Measurements from ENCODE around the gene BMP6. TPM values are rescaled to one million over a fixed set of nuclear protein-coding genes. Genes with fewer than 3 reads are reported as not detected.
"Not testable (repeated sequence)": the region's sequence is repeated elsewhere in the genome, so short reads cannot be mapped to it uniquely, and the experiment has no call there.

BMP6 gene
- polyA plus RNA-seq, 3 donors: not detected

DNA sequence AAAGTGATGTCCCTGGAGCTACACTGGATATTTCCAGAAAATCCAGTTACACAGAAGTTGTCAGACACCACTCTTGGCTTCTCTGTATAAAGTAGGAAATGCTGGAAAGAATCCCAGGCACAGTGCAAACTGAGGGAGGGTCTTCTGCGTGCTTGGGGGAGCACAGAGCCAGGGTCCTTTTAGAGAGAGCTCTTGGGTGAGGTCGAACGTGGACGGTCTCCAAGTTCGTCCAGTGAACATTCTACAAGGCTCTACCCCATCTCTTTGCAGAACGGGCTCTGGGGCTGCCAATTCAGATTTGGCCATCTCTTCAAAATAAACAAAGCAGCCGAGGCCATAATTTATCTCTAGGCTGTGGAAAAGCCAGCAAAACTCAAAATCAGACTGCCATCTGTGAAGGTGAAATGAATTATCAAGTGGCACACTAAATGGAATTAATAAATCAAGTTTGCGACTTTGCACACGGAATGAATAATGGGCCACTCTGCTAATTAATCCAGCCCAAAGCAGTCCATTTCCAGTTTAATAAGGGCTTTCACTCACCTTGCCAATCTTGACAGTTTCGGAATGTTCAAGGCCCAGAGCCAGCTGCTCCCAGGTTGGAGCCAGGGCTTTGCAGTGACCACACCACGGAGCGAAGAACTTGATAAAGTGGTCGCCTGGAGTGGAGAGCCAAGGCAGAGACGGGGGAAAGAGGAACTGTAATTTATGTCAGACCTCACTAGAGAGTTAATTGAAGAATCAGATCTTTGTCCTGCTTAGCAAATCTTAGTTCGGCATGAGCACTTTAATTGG lies 165.4 kb downstream of the BMP6 start:
- intact Hi-C loops (cut with micrococcal nuclease): no loop called here
- Mint-ChIP-seq H3K9me3 (no peaks in the 10 kb centered on the region), H3K4me3 (no peak overlapping the region), H3K4me1 (no peaks in the 10 kb centered on the region), H3K27ac (peak overlapping the region in 2 of 7 donors; percentile 51 to 66), H3K36me3 (peaks cover 92 to 94% of the 10 kb centered on the region in 2 donors), H3K27me3 (ENCODE audit: low read depth in 3 of 3) (no peaks in the 10 kb centered on the region)
- Histone ChIP-seq H3K4me3 (replicated peaks in 1 of 3; ENCODE audit: low read depth in 2 of 3, low read length in 3 of 3) (no peak overlapping the region), H3K9ac (ENCODE audit: insufficient read depth, low read length, poor library complexity, severe bottlenecking) (no peak overlapping the region), H2AFZ (ENCODE audit: insufficient read depth, low read depth, low read length, poor library complexity, severe bottlenecking) (no peak overlapping the region), H3K4me2 (replicated peaks; ENCODE audit: extremely low read depth, low read length, poor library complexity, severe bottlenecking) (no peak overlapping the region), H3K27ac (ENCODE audit: low read depth in 1 of 2, low read length in 2 of 2) (no peak overlapping the region), H3K79me2 (ENCODE audit: insufficient read depth, low read length) (no peaks in the 10 kb centered on the region), H3K27me3 (ENCODE audit: control insufficient read depth in 2 of 2, insufficient read depth in 2 of 2, low read length in 2 of 2) (no peaks in the 10 kb centered on the region), H3K36me3 (replicated peaks in 1 of 2; ENCODE audit: control insufficient read depth in 1 of 2, insufficient read depth in 2 of 2, low read length in 2 of 2) (peaks cover 80 to 100% of the 10 kb centered on the region in 2 donors), H3K4me1 (ENCODE audit: control insufficient read depth in 1 of 2, insufficient read depth in 2 of 2, low read length in 2 of 2) (no peaks in the 10 kb centered on the region), H4K20me1 (ENCODE audit: insufficient read depth, low read length) (no peaks in the 10 kb centered on the region), H3K9me3 (replicated peaks in 1 of 2; ENCODE audit: control insufficient read depth in 1 of 2, insufficient read depth in 1 of 2, low read length in 2 of 2) (no peaks in the 10 kb centered on the region)
- no peak for DNase-seq
- WGBS (ENCODE audit: insufficient coverage): 89% methylated on average over 7 of the region's 15 CpGs
- TF ChIP-seq, protein P1, sequence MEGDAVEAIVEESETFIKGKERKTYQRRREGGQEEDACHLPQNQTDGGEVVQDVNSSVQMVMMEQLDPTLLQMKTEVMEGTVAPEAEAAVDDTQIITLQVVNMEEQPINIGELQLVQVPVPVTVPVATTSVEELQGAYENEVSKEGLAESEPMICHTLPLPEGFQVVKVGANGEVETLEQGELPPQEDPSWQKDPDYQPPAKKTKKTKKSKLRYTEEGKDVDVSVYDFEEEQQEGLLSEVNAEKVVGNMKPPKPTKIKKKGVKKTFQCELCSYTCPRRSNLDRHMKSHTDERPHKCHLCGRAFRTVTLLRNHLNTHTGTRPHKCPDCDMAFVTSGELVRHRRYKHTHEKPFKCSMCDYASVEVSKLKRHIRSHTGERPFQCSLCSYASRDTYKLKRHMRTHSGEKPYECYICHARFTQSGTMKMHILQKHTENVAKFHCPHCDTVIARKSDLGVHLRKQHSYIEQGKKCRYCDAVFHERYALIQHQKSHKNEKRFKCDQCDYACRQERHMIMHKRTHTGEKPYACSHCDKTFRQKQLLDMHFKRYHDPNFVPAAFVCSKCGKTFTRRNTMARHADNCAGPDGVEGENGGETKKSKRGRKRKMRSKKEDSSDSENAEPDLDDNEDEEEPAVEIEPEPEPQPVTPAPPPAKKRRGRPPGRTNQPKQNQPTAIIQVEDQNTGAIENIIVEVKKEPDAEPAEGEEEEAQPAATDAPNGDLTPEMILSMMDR (IDR thresholded peaks at IDR 0.05): no peak

DNA sequence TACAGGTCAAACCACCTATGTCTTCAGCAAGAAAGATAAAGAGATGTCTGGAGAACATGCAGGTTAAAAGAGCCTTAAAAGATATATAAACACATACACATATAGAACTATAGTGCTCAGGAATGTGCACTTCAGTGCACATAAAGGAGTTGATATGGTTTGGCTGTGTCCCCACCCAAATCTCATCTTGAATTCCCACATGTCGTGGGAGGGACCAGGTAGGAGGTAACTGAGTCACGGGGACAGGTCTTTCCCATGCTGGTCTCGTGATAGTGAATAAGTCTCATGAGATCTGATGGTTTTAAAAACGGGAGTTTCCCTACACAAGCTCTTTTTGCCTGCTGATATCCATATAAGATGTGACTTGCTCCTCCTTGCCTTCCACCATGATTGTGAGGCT lies 166.5 kb downstream of the BMP6 start:
- H2AFZ ChIP-seq (ENCODE audit: insufficient read depth, low read depth, low read length, poor library complexity, severe bottlenecking); H3K79me2 ChIP-seq (ENCODE audit: insufficient read depth, low read length); H3K9me3 ChIP-seq (replicated peaks in 1 of 2; ENCODE audit: control insufficient read depth in 1 of 2, insufficient read depth in 1 of 2, low read length in 2 of 2); H3K4me1 Mint-ChIP-seq; H3K4me3 ChIP-seq (replicated peaks in 1 of 3; ENCODE audit: low read depth in 2 of 3, low read length in 3 of 3); H3K27me3 Mint-ChIP-seq (ENCODE audit: low read depth in 3 of 3); H4K20me1 ChIP-seq (ENCODE audit: insufficient read depth, low read length); H3K9ac ChIP-seq (ENCODE audit: insufficient read depth, low read length, poor library complexity, severe bottlenecking); DNase-seq; H3K4me3 Mint-ChIP-seq; H3K4me2 ChIP-seq (replicated peaks; ENCODE audit: extremely low read depth, low read length, poor library complexity, severe bottlenecking); H3K27ac ChIP-seq (ENCODE audit: low read depth in 1 of 2, low read length in 2 of 2); H3K4me1 ChIP-seq (ENCODE audit: control insufficient read depth in 1 of 2, insufficient read depth in 2 of 2, low read length in 2 of 2); H3K27me3 ChIP-seq (ENCODE audit: control insufficient read depth in 2 of 2, insufficient read depth in 2 of 2, low read length in 2 of 2); intact Hi-C loops (cut with micrococcal nuclease); H3K9me3 Mint-ChIP-seq; H3K27ac Mint-ChIP-seq: not testable (repeated sequence)
- peaks cover 79 to 100% of the 10 kb centered on the region in 2 donors for H3K36me3 ChIP-seq (replicated peaks in 1 of 2; ENCODE audit: control insufficient read depth in 1 of 2, insufficient read depth in 2 of 2, low read length in 2 of 2)
- WGBS (ENCODE audit: insufficient coverage): 100% methylated on average over 2 of the region's 4 CpGs
- H3K36me3 Mint-ChIP-seq: peaks cover 86 to 91% of the 10 kb centered on the region in 2 donors

Measured in CD14-positive monocyte (primary cell).